NCI-H526 treated with DMSO at 0.1 percent for 48 hours (cell line): Measurements from ENCODE around the gene OR2K2.
"Not testable (repeated sequence)": the region's sequence is repeated elsewhere in the genome, so short reads cannot be mapped to it uniquely, and the experiment has no call there.

ENCODE experiments used
- DNase-seq: peaks from one replicate; lab custom pipeline; 2025; lab: John Stamatoyannopoulos, UW

OR2K2 gene

GRCh38 chr9:111330124-111330523, at the start of gene OR2K2:
Gene OR2K2, minus strand, starts transcription at chr9:111330224. Its CDS starts 1,791 bp downstream, at chr9:111328433.
- no peak for DNase-seq

- DNase-seq, result no peak
Measured at GRCh38 chr9:111375817-111376564, 46.0 kb upstream of the OR2K2 start.

GRCh38 chr9:111375062-111375461, 45.0 kb upstream of the OR2K2 start:
- DNase-seq, result no peak

- DNase-seq, result no peak
Measured at GRCh38 chr9:111372297-111372696, 42.3 kb upstream of the OR2K2 start.

GRCh38 chr9:111366978-111367377, 37.0 kb upstream of the OR2K2 start:
- DNase-seq, result no peak

- no peak for DNase-seq
Measured at GRCh38 chr9:111362526-111362925, 32.5 kb upstream of the OR2K2 start.

- no peak for DNase-seq
Measured at GRCh38 chr9:111360881-111361280, 30.9 kb upstream of the OR2K2 start.

- no peak for DNase-seq
Measured at GRCh38 chr9:111356481-111357244, 26.6 kb upstream of the OR2K2 start.

- DNase-seq, result no peak
Measured at GRCh38 chr9:111352545-111352944, 22.5 kb upstream of the OR2K2 start.

GRCh38 chr9:111350556-111350955, 20.5 kb upstream of the OR2K2 start:
- no peak for DNase-seq

GRCh38 chr9:111349766-111350165, 19.7 kb upstream of the OR2K2 start:
- no peak for DNase-seq

- DNase-seq, result no peak
Measured at GRCh38 chr9:111348821-111349271, 18.8 kb upstream of the OR2K2 start.

- not testable (repeated sequence) for DNase-seq
Measured at GRCh38 chr9:111334318-111334863, 4.4 kb upstream of the OR2K2 start.

GRCh38 chr9:111320631-111321030, 9.4 kb downstream of the OR2K2 start:
- no peak for DNase-seq

GRCh38 chr9:111316796-111317195, 13.2 kb downstream of the OR2K2 start:
- DNase-seq, result no peak

- no peak for DNase-seq
Measured at GRCh38 chr9:111305914-111306313, 24.1 kb downstream of the OR2K2 start.

GRCh38 chr9:111304000-111304399, 26.0 kb downstream of the OR2K2 start:
- not testable (repeated sequence) for DNase-seq

- DNase-seq, result no peak
Measured at GRCh38 chr9:111301195-111301594, 28.8 kb downstream of the OR2K2 start.

- no peak for DNase-seq
Measured at GRCh38 chr9:111300140-111300735, 29.8 kb downstream of the OR2K2 start.

- not testable (repeated sequence) for DNase-seq
Measured at GRCh38 chr9:111299599-111299966, 30.4 kb downstream of the OR2K2 start.

- DNase-seq, result peak; percentile 16
Measured at GRCh38 chr9:111298731-111299598, 31.1 kb downstream of the OR2K2 start.

- DNase-seq, result no peak
Measured at GRCh38 chr9:111298111-111298510, 31.9 kb downstream of the OR2K2 start.
